Stimulated activated memory B cell treated with anti-CD40 and anti-IgM and Interleukin-4, amounts not matched to agents 10 μg/mL and 1 μg/mL and 100 μg/mL, for 72 hours (primary cell): ENCODE measurements around the gene PPFIBP2.
A peak's percentile ranks its signal among the peaks of the same experiment; 100 is the strongest.

Experiments used
- ATAC-seq: fragments of 150-1000 bp; cut with Tn5 transposase; 2 replicates; pipeline ENCODE4 v1.10.0; 2021
- H3K27ac Mint-ChIP-seq: one replicate; pipeline ENCODE4 v1.8.0; 2022; ENCODE audit warnings: mild to moderate bottlenecking, mixed read lengths
- H3K27me3 Mint-ChIP-seq: one replicate; pipeline ENCODE4 v1.8.0; 2022; ENCODE audit warnings: mixed read lengths
- H3K36me3 Mint-ChIP-seq: one replicate; pipeline ENCODE4 v1.8.0; 2022; ENCODE audit warnings: mixed read lengths
- H3K4me1 Mint-ChIP-seq: one replicate; pipeline ENCODE4 v1.8.0; 2022; ENCODE audit warnings: mixed read lengths
- H3K4me3 Mint-ChIP-seq: one replicate; pipeline ENCODE4 v1.8.0; 2022; ENCODE audit warnings: mild to moderate bottlenecking, moderate library complexity, mixed read lengths
- H3K9me3 Mint-ChIP-seq: one replicate; pipeline ENCODE4 v1.8.0; 2022; ENCODE audit warnings: mixed read lengths

Gene PPFIBP2

GRCh38 chr11:7571640-7572000 is 57.8 kb downstream of the PPFIBP2 start:
- Mint-ChIP-seq H3K27me3 (no peaks in the 10 kb centered on the region), H3K4me1 (peaks cover 61% of the 10 kb centered on the region), H3K9me3 (no peaks in the 10 kb centered on the region), H3K36me3 (peaks cover 48% of the 10 kb centered on the region), H3K4me3 (no peak overlapping the region), H3K27ac (no peak overlapping the region)
- ATAC-seq = no peak

GRCh38 chr11:7572001-7572712 is 58.4 kb downstream of the PPFIBP2 start:
- Mint-ChIP-seq H3K27ac (no peak overlapping the region), H3K4me1 (peaks cover 67% of the 10 kb centered on the region), H3K36me3 (peaks cover 48% of the 10 kb centered on the region), H3K4me3 (no peak overlapping the region), H3K9me3 (no peaks in the 10 kb centered on the region), H3K27me3 (no peaks in the 10 kb centered on the region)
- no peak for ATAC-seq

GRCh38 chr11:7573193-7573557 is 59.4 kb downstream of the PPFIBP2 start:
- peaks cover 77% of the 10 kb centered on the region for H3K4me1 Mint-ChIP-seq
- ATAC-seq = no peak

GRCh38 chr11:7573558-7574296 is 59.9 kb downstream of the PPFIBP2 start:
- Mint-ChIP-seq H3K27ac (no peak overlapping the region), H3K27me3 (no peaks in the 10 kb centered on the region), H3K4me1 (peaks cover 82% of the 10 kb centered on the region), H3K36me3 (peaks cover 48% of the 10 kb centered on the region), H3K4me3 (no peak overlapping the region), H3K9me3 (no peaks in the 10 kb centered on the region)
- no peak for ATAC-seq

More at GRCh38 chr11:7573193-7573557, 59.4 kb downstream of the PPFIBP2 start:
- Mint-ChIP-seq H3K36me3 (peaks cover 48% of the 10 kb centered on the region), H3K27me3 (no peaks in the 10 kb centered on the region), H3K4me3 (no peak overlapping the region), H3K27ac (no peak overlapping the region), H3K9me3 (no peaks in the 10 kb centered on the region)

GRCh38 chr11:7574491-7575130 is 60.8 kb downstream of the PPFIBP2 start:
- peaks cover 84% of the 10 kb centered on the region for H3K4me1 Mint-ChIP-seq
- H3K27me3 Mint-ChIP-seq = no peaks in the 10 kb centered on the region
- no peak overlapping the region for H3K27ac Mint-ChIP-seq
- ATAC-seq = no peak
- H3K36me3 Mint-ChIP-seq = peaks cover 41% of the 10 kb centered on the region
- no peak overlapping the region for H3K4me3 Mint-ChIP-seq
- H3K9me3 Mint-ChIP-seq = no peaks in the 10 kb centered on the region

DNA sequence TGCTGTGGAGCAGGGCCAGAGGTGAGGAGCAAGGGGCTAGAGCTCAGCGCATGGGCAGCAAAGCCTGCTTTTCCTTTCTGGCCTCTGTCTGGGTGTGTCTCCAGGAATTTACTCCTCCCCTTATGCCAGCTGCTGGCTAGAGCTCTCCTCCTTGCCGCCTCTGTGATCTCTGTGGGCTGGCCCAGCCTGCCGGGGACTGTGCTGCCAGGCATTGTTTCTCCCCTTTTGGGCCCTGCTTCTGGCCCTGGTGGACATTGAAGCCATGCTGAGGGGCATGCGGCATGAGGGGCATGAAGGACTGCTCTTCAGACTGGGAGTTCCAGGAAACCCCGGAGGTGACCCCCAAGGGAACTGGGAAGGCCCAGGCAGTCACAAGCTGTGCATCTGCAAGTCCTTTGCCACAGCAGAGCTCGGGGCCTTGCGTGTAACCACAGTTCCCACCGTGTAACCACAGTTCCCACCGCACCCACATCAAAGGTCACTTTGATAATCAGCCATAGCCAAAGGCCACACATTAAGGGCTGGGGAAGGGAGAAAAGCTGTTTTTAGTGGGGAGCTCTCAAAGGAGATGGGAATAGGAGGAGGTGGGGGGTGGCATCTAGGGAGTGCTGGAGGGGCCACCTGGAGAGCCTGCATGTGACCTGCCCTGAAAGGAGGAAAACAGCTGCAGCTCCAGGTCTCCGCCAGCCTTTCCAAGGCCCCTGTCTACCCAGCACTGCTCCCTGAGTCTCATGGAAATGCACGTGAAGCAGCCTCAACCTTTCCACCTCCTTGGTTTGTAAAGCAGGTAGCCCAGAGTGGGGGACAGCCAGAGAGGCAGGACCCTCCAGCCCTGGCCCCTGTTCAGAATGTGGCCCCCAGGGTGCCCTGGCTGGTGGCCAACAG is 62.3 kb downstream of the PPFIBP2 start:
- peak overlapping the region; percentile 7 for H3K27ac Mint-ChIP-seq
- ATAC-seq = peak; percentile 68

DNA sequence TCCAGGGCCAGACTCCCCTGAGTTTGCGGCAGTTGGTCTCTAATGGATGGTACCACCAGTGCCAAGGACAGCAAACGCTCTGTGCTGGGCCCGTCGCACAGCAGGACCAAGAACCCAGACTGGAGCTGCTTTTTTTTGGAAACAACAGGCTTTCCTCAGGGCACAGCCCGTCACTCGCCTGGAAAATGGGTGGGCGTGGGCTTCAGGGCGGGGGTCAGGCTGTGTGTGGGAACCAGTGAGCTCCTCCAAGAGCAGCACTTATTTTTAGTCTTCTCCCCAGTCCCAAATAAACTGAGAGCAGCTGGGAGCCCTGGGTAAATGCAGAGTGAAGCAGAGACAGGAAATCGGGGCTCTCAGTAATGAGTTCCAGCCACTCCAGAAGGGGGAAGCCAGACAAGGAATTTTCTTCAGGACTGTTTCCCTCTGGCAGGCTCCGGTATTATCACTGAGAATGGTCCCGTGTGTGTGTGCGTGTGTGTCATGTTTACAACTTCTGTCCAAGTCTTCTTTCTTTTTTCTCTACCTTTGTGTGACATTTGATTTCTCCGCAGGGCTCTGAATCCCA is 63.0 kb downstream of the PPFIBP2 start:
- peaks cover 71% of the 10 kb centered on the region for H3K4me1 Mint-ChIP-seq
- H3K36me3 Mint-ChIP-seq = peaks cover 36% of the 10 kb centered on the region
- H3K27me3 Mint-ChIP-seq = no peaks in the 10 kb centered on the region
- H3K27ac Mint-ChIP-seq = peak overlapping the region; percentile 7
- ATAC-seq = no peak
- H3K4me3 Mint-ChIP-seq = no peak overlapping the region
- H3K9me3 Mint-ChIP-seq = no peaks in the 10 kb centered on the region

More for the DNA sequence above, 62.3 kb downstream of the PPFIBP2 start:
- no peaks in the 10 kb centered on the region for H3K9me3 Mint-ChIP-seq
- no peak overlapping the region for H3K4me3 Mint-ChIP-seq
- no peaks in the 10 kb centered on the region for H3K27me3 Mint-ChIP-seq
- peaks cover 78% of the 10 kb centered on the region for H3K4me1 Mint-ChIP-seq
- peaks cover 36% of the 10 kb centered on the region for H3K36me3 Mint-ChIP-seq

GRCh38 chr11:7577291-7578190 is 63.7 kb downstream of the PPFIBP2 start:
- peaks cover 69% of the 10 kb centered on the region for H3K4me1 Mint-ChIP-seq
- H3K4me3 Mint-ChIP-seq = no peak overlapping the region
- peak overlapping the region; percentile 7 for H3K27ac Mint-ChIP-seq
- peaks cover 39% of the 10 kb centered on the region for H3K36me3 Mint-ChIP-seq
- ATAC-seq = no peak
- no peaks in the 10 kb centered on the region for H3K9me3 Mint-ChIP-seq
- no peaks in the 10 kb centered on the region for H3K27me3 Mint-ChIP-seq

- peaks cover 74% of the 10 kb centered on the region for H3K4me1 Mint-ChIP-seq
- H3K9me3 Mint-ChIP-seq = no peaks in the 10 kb centered on the region
- H3K27me3 Mint-ChIP-seq = no peaks in the 10 kb centered on the region
- H3K4me3 Mint-ChIP-seq = no peak overlapping the region
- no peak for ATAC-seq
- peaks cover 48% of the 10 kb centered on the region for H3K36me3 Mint-ChIP-seq
- H3K27ac Mint-ChIP-seq = peak overlapping the region; percentile 7
Measured at GRCh38 chr11:7578276-7578955, 64.6 kb downstream of the PPFIBP2 start.

DNA sequence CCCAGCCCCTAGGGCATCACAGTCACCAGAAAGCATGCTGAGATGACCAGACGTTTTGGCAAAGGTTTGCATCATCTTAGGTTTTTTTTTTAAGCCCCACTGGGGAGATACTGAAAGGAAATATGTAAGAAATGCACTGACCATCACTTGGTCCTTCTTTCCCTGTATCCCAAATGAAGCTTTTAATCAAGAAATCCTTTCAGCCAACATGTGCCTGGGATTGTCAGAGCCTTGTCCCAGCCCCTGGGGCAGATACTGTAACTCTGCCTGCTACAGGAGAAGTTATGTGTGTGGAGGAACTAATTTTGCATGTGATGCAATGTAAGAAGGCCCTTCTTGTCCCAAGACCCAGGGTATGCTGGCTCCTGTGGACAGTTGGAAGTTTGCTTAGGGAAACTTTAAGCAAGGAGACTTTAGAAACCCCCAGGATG is 65.6 kb downstream of the PPFIBP2 start:
- Mint-ChIP-seq H3K9me3 (no peaks in the 10 kb centered on the region), H3K27ac (no peak overlapping the region), H3K4me1 (peaks cover 78% of the 10 kb centered on the region), H3K27me3 (no peaks in the 10 kb centered on the region), H3K4me3 (no peak overlapping the region), H3K36me3 (peaks cover 57% of the 10 kb centered on the region)
- ATAC-seq = no peak

- ATAC-seq = no peak
- no peak overlapping the region for H3K27ac Mint-ChIP-seq
- no peak overlapping the region for H3K4me3 Mint-ChIP-seq
- H3K4me1 Mint-ChIP-seq = peaks cover 68% of the 10 kb centered on the region
- peaks cover 61% of the 10 kb centered on the region for H3K36me3 Mint-ChIP-seq
- H3K9me3 Mint-ChIP-seq = no peaks in the 10 kb centered on the region
- H3K27me3 Mint-ChIP-seq = no peaks in the 10 kb centered on the region
Measured at GRCh38 chr11:7581021-7581590, 67.3 kb downstream of the PPFIBP2 start.

DNA sequence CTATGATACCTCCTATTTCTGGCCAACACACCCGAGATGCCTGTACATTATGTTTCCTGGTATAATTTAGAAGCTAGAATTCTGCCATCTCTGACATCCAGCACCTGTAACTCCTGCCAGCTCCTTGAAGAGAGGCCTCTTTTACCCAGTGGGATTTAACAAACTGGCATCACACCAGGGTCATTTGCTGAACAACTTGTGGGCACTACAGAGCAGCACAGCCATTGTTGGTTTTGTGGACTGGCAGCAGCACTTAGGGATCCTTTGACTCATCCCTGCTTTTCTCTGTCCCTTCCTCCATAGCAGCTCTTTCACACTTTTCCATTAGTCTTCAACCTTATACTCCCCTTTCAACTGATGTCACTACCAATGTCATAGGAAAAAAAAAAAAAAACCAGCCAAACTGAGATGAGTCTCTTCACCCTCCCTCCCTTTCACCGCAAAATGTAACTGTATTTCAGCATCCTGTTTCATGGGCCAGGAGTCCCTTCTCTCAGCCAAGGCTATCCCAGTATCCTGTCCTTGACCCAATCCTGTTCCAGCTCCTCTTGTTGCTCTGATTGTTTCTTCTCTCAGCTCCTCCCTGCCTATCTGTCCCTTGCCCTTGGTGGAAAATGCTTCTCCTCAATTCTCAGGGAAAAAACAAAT is 68.7 kb downstream of the PPFIBP2 start:
- Mint-ChIP-seq H3K4me3 (no peak overlapping the region), H3K36me3 (peaks cover 59% of the 10 kb centered on the region), H3K4me1 (peaks cover 63% of the 10 kb centered on the region), H3K27ac (peak overlapping the region; percentile 6), H3K27me3 (no peaks in the 10 kb centered on the region), H3K9me3 (no peaks in the 10 kb centered on the region)
- no peak for ATAC-seq

GRCh38 chr11:7583248-7583647 is 69.4 kb downstream of the PPFIBP2 start:
- H3K36me3 Mint-ChIP-seq = peaks cover 56% of the 10 kb centered on the region
- H3K4me3 Mint-ChIP-seq = no peak overlapping the region
- H3K4me1 Mint-ChIP-seq = peaks cover 55% of the 10 kb centered on the region
- H3K27me3 Mint-ChIP-seq = no peaks in the 10 kb centered on the region
- ATAC-seq = no peak
- H3K9me3 Mint-ChIP-seq = no peaks in the 10 kb centered on the region
- H3K27ac Mint-ChIP-seq = peak overlapping the region; percentile 6
